Epithelial cell of proximal tubule (primary cell): ENCODE measurements around the gene GTF2I. TPM values are rescaled to one million over a fixed set of nuclear protein-coding genes. Genes with fewer than 3 reads are reported as not detected.
"Not testable (repeated sequence)": the region's sequence is repeated elsewhere in the genome, so short reads cannot be mapped to it uniquely, and the experiment has no call there.

Source experiments
- DNase-seq: peaks from one replicate; pipeline ENCODE4 v3.0.0-alpha.2; 2011; ENCODE audit warnings: low read depth
- H3K4me3 ChIP-seq: 2 replicates; pipeline ENCODE4 v1.5.1; 2011; ENCODE audit warnings: low read depth, mild to moderate bottlenecking, low read length
- CTCF ChIP-seq: conservative IDR thresholded peaks from 2 replicates; pipeline ENCODE4 v1.5.1; 2012; ENCODE audit warnings: low read depth, mild to moderate bottlenecking, low read length
- total RNA-seq: library from RNA; depleted of rRNA; stranded (reverse); fragments of >200 nt; gene quantifications from 2 replicates; pipeline ENCODE4 v1.2.3, GENCODE V29; 2015

The GTF2I gene
- total RNA-seq, 1 donor from 2014 or later, result 101 TPM

DNA sequence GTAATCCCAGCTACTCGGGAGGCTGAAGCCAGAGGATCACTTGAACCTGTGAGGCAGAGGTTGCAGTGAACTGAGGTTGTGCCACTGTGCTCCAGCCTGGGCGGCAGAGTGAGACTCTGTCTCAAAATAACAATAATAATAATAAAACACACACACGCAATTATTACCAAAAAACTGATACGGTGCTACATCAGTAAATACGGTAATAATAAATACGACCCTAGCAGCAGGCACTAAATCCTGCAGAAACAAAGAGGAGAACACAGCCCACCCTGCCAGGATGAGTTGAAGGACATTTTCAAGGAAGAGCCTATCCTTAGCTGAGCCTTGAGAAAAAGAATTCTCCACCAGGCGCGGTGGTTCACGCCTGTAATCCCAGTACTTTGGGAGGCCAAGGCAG lies 34.4 kb upstream of the GTF2I start:
- no peak overlapping the region for H3K4me3 ChIP-seq
- DNase-seq, result no peak
- TF ChIP-seq CTCF, result no peak

DNA sequence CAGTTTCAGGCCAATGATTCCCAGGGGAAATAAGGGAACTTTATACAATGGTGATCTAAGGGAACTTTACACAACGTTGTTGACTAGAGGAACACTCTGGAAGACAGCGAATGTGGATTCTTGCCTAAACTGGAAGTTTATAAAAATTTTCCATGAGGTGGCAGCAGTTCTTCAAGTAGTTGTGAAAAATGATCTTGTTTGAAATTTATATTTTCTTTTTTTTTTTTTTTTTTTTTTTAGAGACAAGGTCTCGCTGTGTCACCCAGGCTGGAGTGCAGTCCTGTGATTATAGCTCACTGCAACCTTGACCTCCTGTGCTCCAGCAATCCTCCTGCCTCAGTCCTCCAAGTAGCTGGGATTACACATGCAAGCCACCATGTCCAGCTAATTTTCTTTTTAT lies 32.1 kb upstream of the GTF2I start:
- H3K4me3 ChIP-seq, result no peak overlapping the region
- TF ChIP-seq CTCF, result peak; percentile 43
- no peak for DNase-seq

DNA sequence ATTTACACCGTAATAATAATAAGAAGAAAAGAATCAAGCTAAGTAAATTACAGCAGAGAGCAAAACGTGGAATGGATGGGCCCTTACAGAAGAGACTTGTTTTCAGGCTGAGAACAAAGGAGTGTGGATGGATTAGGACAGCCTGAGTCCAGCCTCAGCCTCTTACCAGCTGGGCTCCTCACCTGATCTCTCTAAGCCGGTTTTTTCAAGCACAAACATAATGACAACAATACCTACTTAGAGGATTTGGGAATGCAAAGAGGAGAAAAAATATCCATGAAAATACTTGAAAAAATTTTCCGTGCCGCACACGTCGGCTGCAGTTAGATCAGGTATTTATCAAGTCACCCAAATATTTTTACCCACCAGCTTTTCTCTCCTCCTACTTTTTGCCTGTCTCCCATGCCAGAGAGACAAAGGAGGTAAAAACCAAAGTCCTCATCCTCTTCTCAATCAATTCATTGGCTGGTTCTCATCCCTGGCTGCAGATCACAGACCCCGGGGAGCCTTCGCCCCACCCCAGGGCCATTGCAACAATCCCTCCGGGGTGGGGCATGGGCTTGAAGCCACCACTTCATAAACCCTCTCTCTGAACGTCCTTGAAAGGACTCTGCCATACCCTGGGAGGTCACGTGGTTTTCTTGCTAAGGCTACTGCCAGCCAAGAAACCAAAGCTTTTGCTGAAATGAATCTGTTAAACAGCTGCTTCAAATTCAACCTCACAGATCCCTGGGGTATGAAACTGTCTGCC lies 29.7 kb upstream of the GTF2I start:
- no peak for TF ChIP-seq CTCF
- no peak for DNase-seq
- H3K4me3 ChIP-seq, result no peak overlapping the region

DNA sequence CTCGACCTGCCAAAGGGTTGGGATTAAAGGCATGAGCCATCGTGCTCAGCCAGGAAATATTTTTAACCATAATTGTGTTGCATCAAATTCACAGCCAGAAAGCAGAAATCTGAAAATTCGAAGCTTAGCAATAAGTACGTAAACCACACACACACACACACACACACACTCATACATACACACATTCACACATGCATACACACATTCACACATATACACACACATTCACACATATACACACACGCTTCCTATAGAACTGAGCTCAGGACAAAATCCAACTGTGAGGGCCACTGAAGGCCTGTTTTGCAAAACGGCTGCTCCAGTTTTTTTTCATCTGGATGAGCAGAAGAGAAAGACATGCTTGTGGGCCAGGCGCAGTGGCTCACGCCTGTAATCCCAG lies 25.0 kb upstream of the GTF2I start:
- TF ChIP-seq CTCF, result no peak
- DNase-seq, result no peak
- H3K4me3 ChIP-seq, result no peak overlapping the region

- no peak overlapping the region for H3K4me3 ChIP-seq
- no peak for TF ChIP-seq CTCF
- no peak for DNase-seq
These were observed 24.0 kb upstream of the GTF2I start for GRCh38 chr7:74633451-74633921.

- DNase-seq, result no peak
- H3K4me3 ChIP-seq, result no peak overlapping the region
- no peak for TF ChIP-seq CTCF
These were observed 19.8 kb upstream of the GTF2I start for GRCh38 chr7:74637745-74638144.

DNA sequence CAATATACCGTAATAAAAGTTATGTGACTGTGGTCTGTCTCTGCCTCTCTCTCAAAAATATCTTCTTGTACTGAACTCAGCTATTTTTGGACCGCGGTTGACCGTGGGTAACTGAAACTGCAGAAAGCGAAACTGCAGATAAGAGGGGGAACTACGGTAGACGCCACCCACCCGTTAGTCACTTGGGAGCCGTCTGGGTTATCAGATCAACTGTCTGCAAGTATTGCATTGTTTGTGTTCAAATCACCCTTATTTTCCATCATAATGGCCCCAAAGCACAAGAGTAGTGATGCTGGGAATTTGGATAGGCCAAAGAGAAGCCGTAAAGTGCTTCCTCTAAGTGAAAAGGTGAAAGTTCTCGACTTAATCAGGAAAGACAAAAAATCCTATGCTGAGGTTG lies 7.5 kb upstream of the GTF2I start:
- H3K4me3 ChIP-seq, result peak overlapping the region; percentile 40
- DNase-seq, result not testable (repeated sequence)

- not testable (repeated sequence) for H3K4me3 ChIP-seq, DNase-seq
These were observed 6.9 kb upstream of the GTF2I start for GRCh38 chr7:74650493-74651132.

- DNase-seq, H3K4me3 ChIP-seq: not testable (repeated sequence)
These were observed 6.4 kb upstream of the GTF2I start for GRCh38 chr7:74651133-74651504.
